Measurements from ENCODE around the gene GTF2H2C. TPM values are rescaled to one million over a fixed set of nuclear protein-coding genes. Genes with fewer than 3 reads are reported as not detected.
"Not testable (repeated sequence)": the region's sequence is repeated elsewhere in the genome, so short reads cannot be mapped to it uniquely, and the experiment has no call there.

Gene GTF2H2C
- total and polyA plus RNA-seq, 2 of the 4 experiments (the other 2 are of a cell fraction): 16.9 to 32.8 TPM

GRCh38 chr5:69537911-69538310 lies 22.1 kb upstream of the GTF2H2C start:
- H2AFZ ChIP-seq (replicated peaks; ENCODE audit: low read length, poor library complexity); H3K4ac ChIP-seq (ENCODE audit: low read depth, low read length); H2BK120ac ChIP-seq (ENCODE audit: low read depth, low read length); H4K8ac ChIP-seq (ENCODE audit: low read depth in 2 of 2, low read length in 2 of 2); ATAC-seq (ENCODE audit: low read depth); H3K4me2 ChIP-seq (ENCODE audit: low read depth, low read length); H3K9me1 ChIP-seq (ENCODE audit: insufficient read depth, low read length); DNase-seq; H3K27me3 ChIP-seq (ENCODE audit: control insufficient read depth, insufficient read depth, low read length); POLR2A ChIA-PET (ENCODE audit: unreplicated experiment); H2BK5ac ChIP-seq (ENCODE audit: low read depth, low read length, poor library complexity, severe bottlenecking); H4K91ac ChIP-seq (ENCODE audit: insufficient read depth, low read depth, low read length); CTCF ChIA-PET; H3K9me3 ChIP-seq (ENCODE audit: control insufficient read depth, insufficient read depth, low read length); H3K36me3 ChIP-seq (ENCODE audit: control insufficient read depth, insufficient read depth, low read length); H3K4me1 ChIP-seq (ENCODE audit: control insufficient read depth, insufficient read depth, low read length); H3K56ac ChIP-seq (ENCODE audit: extremely low read depth, insufficient read depth, low read length); dilution Hi-C loops (cut with HindIII; ENCODE audit: low sequenced_read_pairs, unreplicated experiment); in situ Hi-C loops (cut with MboI; ENCODE audit: low sequenced_read_pairs); intact Hi-C loops (cut with micrococcal nuclease); H3K18ac ChIP-seq (ENCODE audit: low read depth, low read length); H2BK15ac ChIP-seq (ENCODE audit: low read depth, low read length); H4K5ac ChIP-seq (ENCODE audit: low read depth, low read length); H3K4me3 ChIP-seq (ENCODE audit: insufficient read depth, low read depth, low read length); H3K9ac ChIP-seq (ENCODE audit: low read depth, low read length); H2AK9ac ChIP-seq (replicated peaks; ENCODE audit: low read depth, low read length, poor library complexity); H2BK20ac ChIP-seq (ENCODE audit: low read depth, low read length); BruUV-seq (replicated peaks); H2AK5ac ChIP-seq (ENCODE audit: low read depth, low read length); H3K27ac ChIP-seq (ENCODE audit: insufficient read depth, low read length); H3K79me1 ChIP-seq (ENCODE audit: low read depth in 1 of 2, low read length in 2 of 2); H3K23ac ChIP-seq (ENCODE audit: low read depth, low read length); H3K14ac ChIP-seq (replicated peaks; ENCODE audit: low read depth, low read length); H4K20me1 ChIP-seq (ENCODE audit: insufficient read depth, low read length): not testable (repeated sequence)
- no CpG with 5 or more reads among the region's 3 CpGs for WGBS, 2 experiments (ENCODE audit: extremely low coverage in 2 of 2, insufficient read length in 1 of 2)

- not testable (repeated sequence) for BruUV-seq (replicated peaks); H3K4me1 ChIP-seq (ENCODE audit: control insufficient read depth, insufficient read depth, low read length)
Observed at GRCh38 chr5:69538735-69539134, 21.3 kb upstream of the GTF2H2C start.

More at GRCh38 chr5:69538735-69539134, 21.3 kb upstream of the GTF2H2C start:
- H2AK9ac ChIP-seq (replicated peaks; ENCODE audit: low read depth, low read length, poor library complexity); H3K79me1 ChIP-seq (ENCODE audit: low read depth in 1 of 2, low read length in 2 of 2); H3K56ac ChIP-seq (ENCODE audit: extremely low read depth, insufficient read depth, low read length); POLR2A ChIA-PET (ENCODE audit: unreplicated experiment); CTCF ChIA-PET; H3K27ac ChIP-seq (ENCODE audit: insufficient read depth, low read length); H3K9me1 ChIP-seq (ENCODE audit: insufficient read depth, low read length); H3K27me3 ChIP-seq (ENCODE audit: control insufficient read depth, insufficient read depth, low read length); H2BK5ac ChIP-seq (ENCODE audit: low read depth, low read length, poor library complexity, severe bottlenecking); H4K20me1 ChIP-seq (ENCODE audit: insufficient read depth, low read length); H3K4me3 ChIP-seq (ENCODE audit: insufficient read depth, low read depth, low read length); in situ Hi-C loops (cut with MboI; ENCODE audit: low sequenced_read_pairs); H2BK15ac ChIP-seq (ENCODE audit: low read depth, low read length); H2BK20ac ChIP-seq (ENCODE audit: low read depth, low read length); H4K91ac ChIP-seq (ENCODE audit: insufficient read depth, low read depth, low read length); ATAC-seq (ENCODE audit: low read depth); H3K23ac ChIP-seq (ENCODE audit: low read depth, low read length); H4K8ac ChIP-seq (ENCODE audit: low read depth in 2 of 2, low read length in 2 of 2); DNase-seq; H3K9ac ChIP-seq (ENCODE audit: low read depth, low read length); H4K5ac ChIP-seq (ENCODE audit: low read depth, low read length); H2AFZ ChIP-seq (replicated peaks; ENCODE audit: low read length, poor library complexity); H3K4ac ChIP-seq (ENCODE audit: low read depth, low read length); dilution Hi-C loops (cut with HindIII; ENCODE audit: low sequenced_read_pairs, unreplicated experiment); H2BK120ac ChIP-seq (ENCODE audit: low read depth, low read length); H3K18ac ChIP-seq (ENCODE audit: low read depth, low read length); H2AK5ac ChIP-seq (ENCODE audit: low read depth, low read length); H3K4me2 ChIP-seq (ENCODE audit: low read depth, low read length); H3K36me3 ChIP-seq (ENCODE audit: control insufficient read depth, insufficient read depth, low read length); H3K9me3 ChIP-seq (ENCODE audit: control insufficient read depth, insufficient read depth, low read length); H3K14ac ChIP-seq (replicated peaks; ENCODE audit: low read depth, low read length); intact Hi-C loops (cut with micrococcal nuclease): not testable (repeated sequence)
- whole genome bisulfite sequencing, 2 experiments (ENCODE audit: extremely low coverage in 2 of 2, insufficient read length in 1 of 2): no CpG with 5 or more reads among the region's 2 CpGs

Measured in IMR-90 (cell line).